ENCODE measurements around the gene RPS24. TPM values are rescaled to one million over a fixed set of nuclear protein-coding genes. Genes with fewer than 3 reads are reported as not detected.

The RPS24 gene
- total and polyA plus RNA-seq, 2 of the 13 experiments (the other 11 are each of a cell fraction or from before 2014, with no cell fraction given): 2,690 to 3,319 TPM

DNA sequence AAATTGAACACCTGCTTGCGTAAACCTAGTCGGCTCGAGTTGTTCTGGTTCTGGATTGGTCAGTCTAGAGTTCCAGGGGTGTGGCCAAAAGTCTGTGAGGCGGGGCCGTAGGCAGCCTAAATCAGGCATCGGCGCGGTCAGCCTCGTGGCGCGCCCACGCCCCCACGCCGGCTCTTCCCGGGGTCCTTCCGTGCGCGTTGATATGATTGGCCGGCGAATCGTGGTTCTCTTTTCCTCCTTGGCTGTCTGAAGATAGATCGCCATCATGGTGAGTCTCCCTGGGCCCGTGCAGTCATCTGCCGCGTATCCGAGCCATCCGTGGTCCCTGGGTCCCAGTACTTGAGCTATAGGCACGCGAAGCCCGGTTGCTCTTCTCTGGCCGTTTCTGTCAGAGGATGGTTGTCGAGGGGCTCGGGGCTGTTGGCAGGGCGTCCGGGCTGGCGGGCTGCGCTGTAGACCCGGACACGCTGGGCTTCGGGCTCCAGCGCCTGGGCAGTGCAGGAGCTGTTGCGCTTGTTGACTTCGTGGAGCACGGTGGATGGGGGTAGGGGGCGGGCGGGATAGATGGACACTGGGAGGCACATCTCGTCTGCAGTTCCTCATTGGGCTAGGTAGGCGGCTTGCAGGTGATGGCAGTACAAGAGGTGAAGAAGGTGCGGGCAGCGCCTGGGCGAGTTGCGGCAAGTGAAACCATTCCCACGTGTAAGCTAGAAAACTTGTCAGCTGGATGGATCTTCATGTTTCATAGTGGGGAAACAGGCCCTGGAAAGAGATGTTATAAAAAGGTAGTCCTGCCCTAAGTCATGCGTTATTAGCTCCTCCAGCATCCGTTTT lies at the start of gene RPS24 (continued):
- TF ChIP-seq ELF1 (CRISPR knock-in tag; IDR thresholded peaks at IDR 0.05) (peak; percentile 74), CTCF (CRISPR knock-in tag; IDR thresholded peaks at IDR 0.05) (no peak; the same call in 1 of the 2 replicates), ATF5 (CRISPR knock-in tag; IDR thresholded peaks at IDR 0.05; ENCODE audit: low read depth) (no peak), ZNF761 (CRISPR knock-in tag; conservative IDR thresholded peaks at IDR 0.05) (no peak), ZNF317 (CRISPR knock-in tag; IDR thresholded peaks at IDR 0.05) (peak; percentile 75; the same call in 1 of the 2 replicates), ZNF543 (CRISPR knock-in tag; IDR thresholded peaks at IDR 0.05) (0 out of 2 replicates have a peak, but pooled peaks have one; percentile 27), KDM4B (CRISPR knock-in tag; IDR thresholded peaks at IDR 0.05) (peak; percentile 17; the same call in 1 of the 2 replicates), JUND (CRISPR knock-in tag; IDR thresholded peaks at IDR 0.05) (no peak), ZNF639 (CRISPR knock-in tag; conservative IDR thresholded peaks at IDR 0.05) (no peak), ZNF605 (CRISPR knock-in tag; IDR thresholded peaks at IDR 0.05) (peak; percentile 91), ZNF558 (CRISPR knock-in tag; IDR thresholded peaks at IDR 0.05; ENCODE audit: borderline replicate concordance) (0 out of 2 replicates have a peak, but pooled peaks have one; percentile 62), KAT8 (CRISPR knock-in tag; IDR thresholded peaks at IDR 0.05) (peak; percentile 89), TRIM24 (CRISPR knock-in tag; IDR thresholded peaks at IDR 0.05) (no peak), NFE2 (CRISPR knock-in tag; IDR thresholded peaks at IDR 0.05) (no peak), TBP (CRISPR knock-in tag; IDR thresholded peaks at IDR 0.05) (no peak), SP1 (IDR thresholded peaks at IDR 0.05) (no peak), SP1 (CRISPR knock-in tag; IDR thresholded peaks at IDR 0.05) (peak; percentile 82; the same call in 1 of the 2 replicates), GLI4 (CRISPR knock-in tag; IDR thresholded peaks at IDR 0.05; ENCODE audit: borderline replicate concordance) (0 out of 2 replicates have a peak, but pooled peaks have one; percentile 57), ZNF136 (CRISPR knock-in tag; IDR thresholded peaks at IDR 0.05; ENCODE audit: low read depth) (no peak; the same call in 1 of the 2 replicates), ZNF766 (CRISPR knock-in tag; IDR thresholded peaks at IDR 0.05; ENCODE audit: borderline replicate concordance) (no peak), KDM5A (IDR thresholded peaks at IDR 0.05; ENCODE audit: borderline replicate concordance, low read length) (no peak), THYN1 (CRISPR knock-in tag; IDR thresholded peaks at IDR 0.05; ENCODE audit: borderline replicate concordance, low read depth) (no peak)
- TF ChIP-seq, protein P1, sequence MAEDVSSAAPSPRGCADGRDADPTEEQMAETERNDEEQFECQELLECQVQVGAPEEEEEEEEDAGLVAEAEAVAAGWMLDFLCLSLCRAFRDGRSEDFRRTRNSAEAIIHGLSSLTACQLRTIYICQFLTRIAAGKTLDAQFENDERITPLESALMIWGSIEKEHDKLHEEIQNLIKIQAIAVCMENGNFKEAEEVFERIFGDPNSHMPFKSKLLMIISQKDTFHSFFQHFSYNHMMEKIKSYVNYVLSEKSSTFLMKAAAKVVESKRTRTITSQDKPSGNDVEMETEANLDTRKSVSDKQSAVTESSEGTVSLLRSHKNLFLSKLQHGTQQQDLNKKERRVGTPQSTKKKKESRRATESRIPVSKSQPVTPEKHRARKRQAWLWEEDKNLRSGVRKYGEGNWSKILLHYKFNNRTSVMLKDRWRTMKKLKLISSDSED (CRISPR knock-in tag; IDR thresholded peaks at IDR 0.05): no peak

All from HepG2 (cell line).